Measurements from ENCODE around the gene PCNA.

DNA sequence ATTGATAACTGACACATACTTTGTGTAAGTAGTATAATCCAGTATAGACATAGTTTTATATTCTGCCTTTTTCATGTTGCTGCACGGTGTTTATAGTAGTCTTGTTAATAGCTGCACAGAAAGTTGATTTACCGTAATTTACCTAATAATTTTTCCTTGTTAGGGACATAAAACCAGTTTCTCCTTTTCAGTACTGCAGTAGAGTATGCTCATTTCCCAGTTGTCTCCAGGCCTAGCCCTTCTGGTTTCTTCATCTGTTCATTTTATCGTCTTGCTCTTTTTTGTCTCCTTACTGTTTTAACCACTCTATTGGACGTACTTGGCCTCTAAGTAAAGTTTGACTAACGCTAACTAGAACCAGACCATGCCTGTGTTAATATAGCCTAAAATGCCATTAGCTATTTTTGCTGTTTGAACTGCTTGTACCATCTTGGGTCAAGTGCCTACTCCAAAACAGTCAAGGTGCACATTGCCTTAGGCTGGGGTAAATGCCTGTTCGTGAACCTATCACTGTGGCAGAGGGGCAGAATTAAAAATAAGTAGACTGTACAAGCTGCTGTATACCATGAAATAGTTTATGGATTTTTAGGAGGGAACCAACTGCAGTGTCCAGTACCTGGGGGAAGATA is 41.9 kb upstream of the PCNA start:
- TF ChIP-seq, protein P1, sequence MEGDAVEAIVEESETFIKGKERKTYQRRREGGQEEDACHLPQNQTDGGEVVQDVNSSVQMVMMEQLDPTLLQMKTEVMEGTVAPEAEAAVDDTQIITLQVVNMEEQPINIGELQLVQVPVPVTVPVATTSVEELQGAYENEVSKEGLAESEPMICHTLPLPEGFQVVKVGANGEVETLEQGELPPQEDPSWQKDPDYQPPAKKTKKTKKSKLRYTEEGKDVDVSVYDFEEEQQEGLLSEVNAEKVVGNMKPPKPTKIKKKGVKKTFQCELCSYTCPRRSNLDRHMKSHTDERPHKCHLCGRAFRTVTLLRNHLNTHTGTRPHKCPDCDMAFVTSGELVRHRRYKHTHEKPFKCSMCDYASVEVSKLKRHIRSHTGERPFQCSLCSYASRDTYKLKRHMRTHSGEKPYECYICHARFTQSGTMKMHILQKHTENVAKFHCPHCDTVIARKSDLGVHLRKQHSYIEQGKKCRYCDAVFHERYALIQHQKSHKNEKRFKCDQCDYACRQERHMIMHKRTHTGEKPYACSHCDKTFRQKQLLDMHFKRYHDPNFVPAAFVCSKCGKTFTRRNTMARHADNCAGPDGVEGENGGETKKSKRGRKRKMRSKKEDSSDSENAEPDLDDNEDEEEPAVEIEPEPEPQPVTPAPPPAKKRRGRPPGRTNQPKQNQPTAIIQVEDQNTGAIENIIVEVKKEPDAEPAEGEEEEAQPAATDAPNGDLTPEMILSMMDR (IDR thresholded peaks at IDR 0.05), result no peak
- TF ChIP-seq EZH2 (IDR thresholded peaks at IDR 0.05; ENCODE audit: borderline replicate concordance, insufficient read depth, low read depth, low read length, poor library complexity, severe bottlenecking), result no peak

Data from B cell (primary cell).